OCI-LY3 (cell line): ENCODE data around the gene PHACTR3.

Experiments used
- H2AFZ ChIP-seq: fragments of 200-600, 300-600 bp; shearing (Covaris generic); 2 replicates; pipeline ENCODE4 v1.6.0; 2014; ENCODE audit warnings: antibody characterized with exemption, low read depth, low read length
- H3K27ac ChIP-seq: fragments of 200-600, 300-600 bp; sonication (generic); 2 replicates; pipeline ENCODE4 v1.5.1; 2014; ENCODE audit warnings: mild to moderate bottlenecking, low read length, moderate library complexity, mixed read lengths
- H3K27me3 ChIP-seq: fragments of 200-600, 300-600 bp; sonication (generic); 2 replicates; pipeline ENCODE4 v1.6.1; 2014; ENCODE audit warnings: low read depth, low read length, mixed read lengths
- H3K36me3 ChIP-seq: fragments of 200-600, 300-600 bp; sonication (generic); replicated peaks from 2 replicates; pipeline ENCODE3; 2014; ENCODE audit warnings: low read depth, low read length, mixed read lengths
- H3K4me1 ChIP-seq: fragments of 300-600, 200-600 bp; sonication (generic); 2 replicates; pipeline ENCODE4 v1.6.1; 2014; ENCODE audit warnings: low read length, mixed read lengths
- H3K4me2 ChIP-seq: fragments of 200-600, 300-600 bp; sonication (generic); 2 replicates; pipeline ENCODE4 v1.6.1; 2014; ENCODE audit warnings: low read length, mixed read lengths
- H3K4me3 ChIP-seq: fragments of 300-600, 200-600 bp; sonication (generic); 2 replicates; pipeline ENCODE4 v1.5.1; 2014; ENCODE audit warnings: antibody characterized with exemption, mild to moderate bottlenecking, low read length, moderate library complexity
- H3K79me2 ChIP-seq: fragments of 300-600, 200-600 bp; shearing (Covaris generic); 2 replicates; pipeline ENCODE4 v1.6.1; 2014; ENCODE audit warnings: mild to moderate bottlenecking, low read length, mixed read lengths
- H3K9ac ChIP-seq: fragments of 300-600, 200-600 bp; shearing (Covaris generic); 2 replicates; pipeline ENCODE4 v1.6.0; 2014; ENCODE audit warnings: mild to moderate bottlenecking, low read length, moderate library complexity
- H3K9me3 ChIP-seq: fragments of 200-600, 300-600 bp; shearing (Covaris generic); 2 replicates; pipeline ENCODE4 v1.6.1; 2014; ENCODE audit warnings: low read length, mixed read lengths; ENCODE audit not compliant: insufficient read depth
- H4K20me1 ChIP-seq: fragments of 200-600, 300-600 bp; sonication (generic); 2 replicates; pipeline ENCODE4 v1.6.1; 2016; ENCODE audit warnings: low read length, mixed read lengths; ENCODE audit not compliant: insufficient read depth
- EZH2phosphoT487 ChIP-seq: fragments of 200-600 bp; shearing (Covaris generic); IDR thresholded peaks from 2 replicates; pipeline ENCODE4 v1.6.1; 2018; ENCODE audit warnings: antibody characterized with exemption, mixed run types, low read depth
- TF ChIP-seq, protein P1 (sequence below): fragments of 200-600, 300-600 bp; sonication (generic); IDR thresholded peaks from 2 replicates; pipeline ENCODE4 v1.5.1; 2014; ENCODE audit warnings: antibody characterized with exemption, low read length, low read depth

PHACTR3 gene

GRCh38 chr20:59778615-59779200 is 174.4 kb downstream of the PHACTR3 start:
- no peaks in the 10 kb centered on the region for H4K20me1 ChIP-seq
- no peak overlapping the region for H3K4me2 ChIP-seq
- H3K4me3 ChIP-seq = no peak overlapping the region
- TF ChIP-seq EZH2phosphoT487 = no peak
- TF ChIP-seq, protein P1, sequence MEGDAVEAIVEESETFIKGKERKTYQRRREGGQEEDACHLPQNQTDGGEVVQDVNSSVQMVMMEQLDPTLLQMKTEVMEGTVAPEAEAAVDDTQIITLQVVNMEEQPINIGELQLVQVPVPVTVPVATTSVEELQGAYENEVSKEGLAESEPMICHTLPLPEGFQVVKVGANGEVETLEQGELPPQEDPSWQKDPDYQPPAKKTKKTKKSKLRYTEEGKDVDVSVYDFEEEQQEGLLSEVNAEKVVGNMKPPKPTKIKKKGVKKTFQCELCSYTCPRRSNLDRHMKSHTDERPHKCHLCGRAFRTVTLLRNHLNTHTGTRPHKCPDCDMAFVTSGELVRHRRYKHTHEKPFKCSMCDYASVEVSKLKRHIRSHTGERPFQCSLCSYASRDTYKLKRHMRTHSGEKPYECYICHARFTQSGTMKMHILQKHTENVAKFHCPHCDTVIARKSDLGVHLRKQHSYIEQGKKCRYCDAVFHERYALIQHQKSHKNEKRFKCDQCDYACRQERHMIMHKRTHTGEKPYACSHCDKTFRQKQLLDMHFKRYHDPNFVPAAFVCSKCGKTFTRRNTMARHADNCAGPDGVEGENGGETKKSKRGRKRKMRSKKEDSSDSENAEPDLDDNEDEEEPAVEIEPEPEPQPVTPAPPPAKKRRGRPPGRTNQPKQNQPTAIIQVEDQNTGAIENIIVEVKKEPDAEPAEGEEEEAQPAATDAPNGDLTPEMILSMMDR = no peak
- no peak overlapping the region for H3K27ac ChIP-seq
- H3K9me3 ChIP-seq = no peaks in the 10 kb centered on the region
- peaks cover 25% of the 10 kb centered on the region; the same call in 1 of the 2 replicates for H3K27me3 ChIP-seq
- H3K4me1 ChIP-seq = no peaks in the 10 kb centered on the region
- no peak overlapping the region for H2AFZ ChIP-seq
- H3K79me2 ChIP-seq = no peaks in the 10 kb centered on the region
- H3K9ac ChIP-seq = no peak overlapping the region
- H3K36me3 ChIP-seq = no peaks in the 10 kb centered on the region

DNA sequence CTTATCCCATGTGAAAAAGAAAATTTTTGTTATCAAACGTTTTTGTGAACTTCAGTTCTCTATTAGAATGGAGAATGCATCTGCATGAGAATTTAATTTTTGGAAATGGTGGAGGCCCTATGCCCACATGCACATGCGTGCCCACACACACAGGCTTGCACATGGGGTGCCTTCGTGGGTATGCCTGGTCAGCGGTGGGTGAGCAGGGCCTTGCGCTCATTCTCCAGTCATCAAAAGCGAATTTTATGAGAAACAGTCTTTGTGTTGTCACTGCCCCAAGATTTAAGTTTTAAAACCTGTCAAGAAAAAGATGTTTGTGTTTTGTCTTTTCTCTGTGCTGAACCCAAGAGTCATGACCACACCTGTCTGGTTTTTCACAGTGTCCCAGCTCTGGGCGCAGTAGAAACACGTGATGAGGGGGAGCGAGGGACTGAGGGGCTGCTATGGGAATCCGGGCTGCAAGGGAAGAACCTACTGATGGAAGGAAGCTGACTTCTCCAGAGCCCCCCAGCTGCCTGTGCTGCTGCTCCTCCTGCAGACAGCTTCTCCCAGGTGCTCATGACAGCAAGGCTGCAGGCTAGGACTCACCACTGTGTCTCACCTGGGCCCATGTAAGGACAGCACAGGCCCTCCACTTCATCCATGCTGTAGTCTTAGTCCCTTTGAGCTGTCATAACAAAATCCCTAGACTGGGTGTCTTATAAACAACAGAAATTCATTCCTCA is 175.5 kb downstream of the PHACTR3 start:
- 0 out of 2 replicates have a peak, but pooled peaks cover 20% of the 10 kb centered on the region for H3K27me3 ChIP-seq
- no peak for TF ChIP-seq EZH2phosphoT487
- TF ChIP-seq, protein P1 = no peak
- no peak overlapping the region for H3K9ac ChIP-seq
- no peak overlapping the region for H2AFZ ChIP-seq
- H3K4me2 ChIP-seq = no peak overlapping the region
- no peaks in the 10 kb centered on the region for H3K79me2 ChIP-seq
- no peaks in the 10 kb centered on the region for H3K36me3 ChIP-seq
- no peaks in the 10 kb centered on the region for H3K9me3 ChIP-seq
- H3K4me3 ChIP-seq = no peak overlapping the region
- no peaks in the 10 kb centered on the region for H4K20me1 ChIP-seq
- H3K27ac ChIP-seq = no peak overlapping the region
- no peaks in the 10 kb centered on the region for H3K4me1 ChIP-seq

DNA sequence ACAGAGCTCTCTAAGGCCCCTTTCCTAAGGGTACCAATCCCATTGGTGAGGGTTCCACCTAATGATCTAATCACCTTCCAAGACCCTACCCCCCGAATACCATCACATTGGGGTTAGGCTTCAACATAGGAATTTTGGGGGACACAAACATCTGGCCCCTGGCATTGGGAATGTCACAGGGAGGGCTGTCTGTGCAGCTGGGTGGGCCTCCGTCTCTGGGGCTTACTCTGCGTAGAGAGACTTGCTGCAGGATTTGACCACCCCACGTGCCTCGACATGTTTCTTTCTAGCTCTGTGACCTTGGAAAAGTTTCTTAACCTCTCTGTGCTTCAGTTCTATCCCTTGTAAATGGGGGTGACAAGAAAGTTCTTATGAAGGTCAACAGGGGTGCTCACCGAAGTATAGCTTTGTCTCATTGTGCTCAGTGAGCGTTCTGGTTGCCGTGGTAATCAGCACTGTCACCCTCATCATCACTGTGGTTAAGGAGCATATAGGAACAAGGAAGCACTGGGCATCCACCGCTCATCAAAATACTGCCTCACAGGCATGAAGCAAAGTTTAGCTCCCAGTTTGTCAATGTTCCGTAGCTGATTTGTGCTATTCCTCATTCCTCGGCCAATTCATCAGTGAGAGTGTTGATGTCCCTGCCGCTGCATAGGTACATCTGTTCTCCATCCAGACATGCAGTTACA is 176.3 kb downstream of the PHACTR3 start:
- Histone ChIP-seq H3K27ac (no peak overlapping the region), H2AFZ (no peak overlapping the region)

More for the DNA sequence above, 176.3 kb downstream of the PHACTR3 start:
- H3K79me2 ChIP-seq = no peaks in the 10 kb centered on the region
- H3K4me1 ChIP-seq = no peaks in the 10 kb centered on the region
- H3K9ac ChIP-seq = no peak overlapping the region
- H3K9me3 ChIP-seq = no peaks in the 10 kb centered on the region
- 0 out of 2 replicates have a peak, but pooled peaks cover 20% of the 10 kb centered on the region for H3K27me3 ChIP-seq
- H3K4me2 ChIP-seq = no peak overlapping the region
- H4K20me1 ChIP-seq = no peaks in the 10 kb centered on the region
- no peaks in the 10 kb centered on the region for H3K36me3 ChIP-seq
- H3K4me3 ChIP-seq = no peak overlapping the region
- no peak for TF ChIP-seq EZH2phosphoT487
- TF ChIP-seq, protein P1 = no peak
